Suppressor macrophage treated with lipopolysaccharide for 4 hours (primary cell): ENCODE measurements around the gene PPM1A.
A peak's percentile ranks its signal among the peaks of the same experiment; 100 is the strongest.
"Not testable (repeated sequence)": the region's sequence is repeated elsewhere in the genome, so short reads cannot be mapped to it uniquely, and the experiment has no call there.

ENCODE experiments used
- DNase-seq: peaks from one replicate; pipeline ENCODE4 v3.0.0-alpha.2; 2020

PPM1A gene

DNA sequence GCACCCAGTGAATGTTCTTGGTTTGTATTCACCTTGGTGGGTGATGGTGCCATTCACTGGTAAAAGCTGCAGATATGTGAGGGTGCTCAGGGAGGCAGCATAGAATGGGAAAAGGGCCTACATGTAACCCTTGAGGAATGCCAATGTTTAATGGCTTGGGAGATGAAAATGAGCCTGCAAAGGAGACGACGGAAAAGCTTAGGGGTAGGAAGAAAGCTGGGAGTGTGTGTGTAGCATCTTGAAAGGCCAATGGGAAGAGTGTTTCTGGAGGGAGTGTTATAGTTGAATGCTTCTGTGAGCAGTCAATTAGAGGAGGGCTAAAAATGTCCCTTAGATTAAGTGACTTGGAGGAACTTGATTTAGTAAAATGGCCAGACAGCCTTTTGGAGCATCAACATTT lies 24.9 kb downstream of the PPM1A start:
- DNase-seq = no peak

DNA sequence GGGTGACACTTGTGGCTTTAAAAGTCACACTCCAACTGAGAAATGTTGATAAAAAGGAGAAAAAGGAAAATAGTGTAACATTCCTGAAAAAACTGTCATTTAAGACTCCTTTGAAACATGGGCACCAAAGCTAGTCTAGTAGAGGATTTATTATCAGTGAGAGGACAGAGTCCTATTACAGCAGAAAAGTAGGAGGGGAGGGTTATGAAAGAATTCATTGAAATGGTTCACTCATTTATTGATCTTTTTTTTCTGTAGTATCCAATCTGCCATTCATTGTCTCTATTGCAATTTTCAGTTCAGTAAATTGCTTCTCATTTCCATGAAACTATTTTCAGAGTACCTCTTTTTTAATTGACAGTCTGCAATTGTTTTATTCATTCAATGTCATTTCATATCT lies 25.4 kb downstream of the PPM1A start:
- no peak for DNase-seq

DNA sequence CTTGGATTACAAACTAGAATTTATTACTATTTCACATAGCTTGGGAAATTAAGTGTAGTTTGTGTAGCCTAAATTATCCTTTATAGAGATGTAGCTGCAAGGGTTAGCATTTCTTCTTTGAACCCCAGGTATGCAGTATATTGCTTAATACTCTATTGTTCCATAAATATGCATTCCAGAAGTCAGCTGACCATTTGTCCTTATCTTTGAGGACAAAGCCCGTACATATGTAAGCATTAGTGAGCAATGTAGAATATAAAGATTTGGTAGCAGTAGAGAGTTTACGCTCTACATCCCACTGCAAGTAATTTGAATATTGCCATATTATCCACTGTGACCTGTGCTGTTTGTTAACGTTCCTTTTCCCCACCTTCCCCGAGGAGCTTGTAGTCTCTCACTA lies 26.9 kb downstream of the PPM1A start:
- DNase-seq = no peak

DNA sequence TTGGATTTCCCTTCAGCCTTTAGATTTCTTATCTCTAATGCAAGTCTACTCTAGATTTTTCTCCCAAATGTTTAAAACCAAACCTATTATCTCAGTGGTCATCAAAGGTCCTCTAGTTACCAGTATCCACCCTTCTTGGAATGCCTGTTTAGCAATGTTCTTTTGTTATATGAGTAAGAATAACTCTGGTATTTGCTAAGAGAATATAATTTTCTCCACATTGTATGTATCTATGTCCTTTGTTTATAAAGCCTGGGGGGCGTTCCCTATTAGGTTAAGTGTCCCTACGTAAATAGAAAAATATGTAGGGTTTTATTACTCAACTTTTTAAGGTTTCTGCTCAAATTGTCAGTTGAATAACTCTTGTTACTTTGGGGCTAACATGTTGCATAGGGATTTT lies 27.3 kb downstream of the PPM1A start:
- no peak for DNase-seq

DNA sequence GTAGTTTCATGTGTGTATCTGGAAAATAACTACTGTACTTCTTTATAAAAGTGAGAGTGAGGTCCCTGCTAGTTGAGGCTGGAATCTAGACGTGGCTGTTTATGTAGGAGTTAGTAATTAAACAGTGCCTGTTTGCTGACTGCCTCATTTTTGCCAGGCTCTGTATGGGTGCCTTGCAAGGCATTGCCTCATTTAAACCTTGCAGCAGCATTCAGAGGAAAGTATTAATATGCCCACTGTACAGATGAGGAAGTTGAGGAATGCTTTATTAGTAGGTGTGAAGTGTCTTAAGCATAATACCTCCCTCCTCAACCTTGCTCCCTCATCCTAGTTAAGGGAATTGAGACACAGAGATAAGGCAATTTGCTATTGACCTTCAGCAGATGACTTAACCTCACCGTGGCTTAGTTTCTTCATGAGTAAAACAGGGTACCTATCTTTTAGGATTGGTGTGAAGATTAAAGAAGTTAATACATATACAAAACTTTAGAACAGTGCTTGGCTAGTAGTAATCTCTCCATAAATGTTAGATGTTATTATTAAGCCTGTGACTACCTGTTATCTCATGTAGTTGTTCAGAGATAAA lies 28.7 kb downstream of the PPM1A start:
- DNase-seq = no peak

DNA sequence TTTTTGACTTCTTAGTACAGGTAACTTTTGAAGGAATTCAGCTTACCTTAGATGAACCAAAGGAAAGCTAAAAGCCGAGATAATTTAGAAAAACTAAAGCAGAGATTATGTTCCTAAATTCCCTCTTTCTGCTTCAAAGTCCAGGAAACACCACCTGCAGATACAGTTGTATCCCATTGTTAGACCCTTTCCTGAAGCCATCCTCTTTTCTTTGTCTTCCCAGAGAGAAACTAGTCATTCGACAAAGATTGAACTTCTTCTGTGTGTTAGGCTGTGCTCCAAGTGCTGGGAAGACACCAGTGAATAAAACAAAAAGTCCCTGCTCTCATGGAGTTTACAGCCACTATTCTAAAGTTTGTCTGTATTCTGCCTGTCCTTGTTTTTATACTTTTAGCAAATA lies 29.3 kb downstream of the PPM1A start:
- DNase-seq = no peak

DNA sequence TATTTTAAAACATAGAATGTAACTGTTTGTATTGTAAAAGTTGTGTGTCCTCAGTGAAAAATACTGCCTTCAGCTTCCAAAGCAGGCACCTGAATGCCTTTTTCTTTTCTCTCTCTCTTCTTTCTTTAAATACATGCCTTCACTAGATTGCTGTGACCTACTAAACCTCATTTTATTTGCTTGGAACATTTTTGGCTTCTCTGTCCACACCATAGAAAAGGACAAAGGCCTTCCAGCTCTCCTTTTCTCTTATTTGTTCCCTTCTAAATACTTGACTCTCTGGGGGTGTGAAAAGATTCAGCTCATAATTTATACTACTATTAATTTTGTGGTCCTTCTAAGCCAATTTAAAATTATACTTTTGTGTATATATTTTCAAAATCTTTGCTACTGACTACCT lies 38.4 kb downstream of the PPM1A start:
- DNase-seq = no peak

DNA sequence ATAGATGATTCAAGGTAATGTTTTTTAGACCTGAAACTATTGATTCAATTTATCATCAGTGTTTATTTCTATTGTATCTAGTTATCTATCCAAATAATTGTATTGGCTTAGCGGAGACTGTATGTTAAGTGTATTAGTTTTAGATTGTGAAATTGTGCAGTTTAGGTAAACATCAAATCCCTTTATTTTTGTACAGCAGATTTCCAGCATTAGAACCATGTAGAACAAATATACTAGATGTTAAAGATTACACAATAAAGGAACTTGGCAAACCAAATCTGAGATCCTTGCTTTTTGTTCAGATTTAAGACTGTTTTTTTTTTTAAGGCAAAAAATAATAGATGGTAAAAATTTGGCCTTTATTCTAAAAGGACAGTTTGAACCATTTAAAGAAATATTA lies 39.3 kb downstream of the PPM1A start:
- no peak for DNase-seq

DNA sequence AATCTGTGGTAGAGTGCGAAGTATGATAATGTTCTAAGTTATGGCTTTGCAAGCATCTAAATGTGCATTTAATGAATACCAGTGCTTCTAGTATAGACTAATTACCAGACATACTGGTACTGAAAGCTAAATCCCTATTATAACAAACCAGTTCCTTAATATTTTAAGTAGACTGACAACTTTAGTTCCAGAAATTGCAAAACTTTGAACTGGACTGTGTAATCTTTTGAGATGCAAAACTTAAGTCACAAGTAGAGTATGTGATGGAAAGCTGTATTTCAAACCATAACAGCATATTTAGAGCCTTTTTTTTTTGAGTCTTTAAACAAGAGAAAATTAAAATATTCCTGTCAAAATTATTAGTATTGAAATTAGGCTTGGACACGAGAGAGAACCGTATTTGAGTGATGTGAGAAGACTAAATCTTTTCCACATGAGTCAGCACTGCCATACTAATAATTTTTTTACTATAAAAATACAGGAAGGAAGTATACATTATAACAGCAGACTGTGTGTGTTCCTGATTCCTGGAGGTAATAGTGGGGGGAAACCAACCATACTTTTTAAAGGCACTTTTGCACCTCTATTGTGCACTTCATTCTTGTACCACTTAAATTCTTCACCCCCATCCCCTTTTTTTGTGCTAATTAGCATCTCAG lies 45.5 kb downstream of the PPM1A start:
- DNase-seq = peak; percentile 15

DNA sequence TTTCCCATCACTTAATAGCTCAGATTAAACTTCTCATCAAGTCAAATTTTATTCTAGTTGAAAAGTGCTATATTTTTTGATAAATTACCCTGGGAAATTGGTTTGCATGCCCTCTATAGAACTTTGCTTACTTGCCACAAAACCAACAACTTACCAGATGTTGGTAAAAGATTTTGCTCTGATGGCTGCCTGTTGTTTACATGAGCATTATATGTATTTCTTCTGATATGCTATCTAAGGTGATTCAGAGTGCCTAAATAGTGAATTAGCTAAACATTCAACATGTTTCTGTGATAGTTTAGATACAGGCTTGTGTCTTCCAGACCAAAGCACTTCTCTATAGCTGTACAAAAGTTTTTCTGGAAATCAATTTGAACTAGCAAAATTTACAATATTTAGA lies 51.0 kb downstream of the PPM1A start:
- DNase-seq = no peak

DNA sequence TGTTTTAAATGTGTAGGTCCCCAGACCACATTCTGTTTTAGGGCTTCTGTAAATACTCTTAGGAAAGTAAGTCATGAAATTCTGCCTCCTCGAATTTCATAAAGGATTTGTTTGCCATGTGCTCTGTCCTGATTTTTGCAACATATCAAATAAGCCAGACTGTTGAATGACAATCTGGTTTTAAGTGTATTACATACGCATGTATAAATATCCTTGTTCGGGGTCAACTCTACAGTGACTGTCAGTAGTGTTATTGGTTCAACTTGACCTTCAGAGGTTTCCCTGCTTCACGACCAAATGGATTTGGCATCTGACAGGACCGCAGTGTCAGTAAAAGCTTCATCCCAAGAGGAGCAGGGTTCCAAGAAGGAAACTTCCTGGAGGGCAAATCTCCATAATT lies 52.7 kb downstream of the PPM1A start:
- no peak for DNase-seq

DNA sequence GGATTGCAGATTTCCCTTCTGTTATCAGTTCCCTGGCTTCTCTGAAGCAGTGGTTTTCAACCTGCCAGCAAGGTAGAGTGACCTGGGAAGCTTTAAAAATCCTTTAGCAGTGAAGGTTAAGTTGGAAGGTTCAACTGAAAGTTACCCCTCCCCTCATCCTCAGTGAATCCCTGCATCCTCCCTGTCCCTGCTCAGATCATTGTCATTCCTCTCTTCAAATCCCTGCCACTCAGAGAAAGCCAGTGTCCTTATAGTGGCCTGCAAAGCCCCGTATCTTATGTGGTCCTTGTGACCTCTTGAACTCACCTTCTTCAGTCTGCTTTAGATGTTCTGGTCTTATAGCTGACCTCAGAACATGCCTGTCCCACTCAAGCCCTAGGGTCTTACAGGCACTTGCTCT lies 53.6 kb downstream of the PPM1A start:
- DNase-seq = no peak

DNA sequence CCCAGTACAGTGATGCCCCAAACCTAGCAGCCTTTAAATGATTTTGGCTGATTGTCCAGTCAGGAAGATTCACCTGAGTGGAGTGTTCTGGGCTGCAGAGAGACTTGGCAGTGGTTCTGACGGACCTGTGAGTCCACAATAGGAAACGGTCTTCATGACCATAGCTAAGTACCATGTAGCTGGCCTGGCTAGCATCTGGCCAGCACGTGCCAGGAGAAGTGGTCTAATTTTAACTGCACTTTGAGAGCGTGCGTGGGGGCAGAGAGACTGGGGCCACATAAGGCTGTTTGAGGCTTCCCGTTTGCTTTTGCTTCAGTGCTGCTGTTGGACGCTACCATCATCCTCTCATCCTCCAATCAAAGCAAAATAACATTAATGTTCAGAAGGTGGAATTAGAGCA lies 54.7 kb downstream of the PPM1A start:
- DNase-seq = no peak

DNA sequence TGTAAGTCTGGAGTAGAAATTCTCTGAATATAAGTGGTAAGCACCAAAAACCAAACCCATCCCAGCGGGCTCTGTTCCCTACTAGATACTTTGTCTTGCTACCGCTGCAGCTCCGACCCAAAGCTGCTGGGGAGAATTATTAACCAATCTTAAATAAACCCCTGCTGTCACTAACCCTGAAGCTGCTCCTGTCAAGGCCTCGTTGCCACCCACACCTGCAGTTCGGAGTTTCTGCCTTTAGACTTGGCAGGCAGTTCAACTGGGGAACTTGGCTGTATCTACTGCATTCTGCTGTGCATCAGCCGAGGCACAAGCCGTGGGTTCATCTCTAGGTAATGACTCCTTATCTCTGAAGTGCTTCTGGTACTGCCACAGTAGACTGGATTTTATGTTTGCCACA lies 55.5 kb downstream of the PPM1A start:
- DNase-seq = no peak

DNA sequence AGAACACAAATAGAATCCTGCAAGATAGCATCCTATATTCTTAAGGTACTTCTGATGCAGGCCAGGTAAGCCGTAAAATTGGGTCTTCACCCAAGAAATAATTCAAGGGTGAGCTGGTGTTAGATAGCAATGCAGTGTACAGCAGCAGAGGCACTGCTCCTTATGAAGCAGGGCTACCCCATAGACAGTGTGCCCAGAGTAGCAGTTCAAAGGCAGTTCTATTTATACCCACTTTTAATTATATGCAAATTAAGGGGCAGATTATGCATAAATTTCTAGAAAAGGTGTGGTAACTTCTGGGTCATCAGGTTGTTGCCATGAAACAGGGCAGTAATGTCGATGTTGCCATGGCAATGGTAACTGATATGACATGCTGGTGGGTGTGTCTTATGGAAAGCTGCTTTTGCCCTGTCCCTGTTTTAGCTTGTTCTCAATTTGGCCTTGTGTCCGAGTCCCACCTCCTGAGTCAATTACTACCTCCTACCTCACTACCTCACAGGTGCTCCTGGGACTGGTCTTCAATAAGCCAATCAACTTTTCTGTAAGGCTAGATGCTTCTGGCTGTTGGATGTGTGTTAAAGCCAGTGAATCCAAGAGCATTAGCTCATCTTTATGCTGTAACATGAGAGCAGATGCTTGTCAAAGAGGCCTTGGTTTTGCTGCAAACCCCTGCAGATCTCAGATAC lies 61.0 kb downstream of the PPM1A start:
- no peak for DNase-seq

DNA sequence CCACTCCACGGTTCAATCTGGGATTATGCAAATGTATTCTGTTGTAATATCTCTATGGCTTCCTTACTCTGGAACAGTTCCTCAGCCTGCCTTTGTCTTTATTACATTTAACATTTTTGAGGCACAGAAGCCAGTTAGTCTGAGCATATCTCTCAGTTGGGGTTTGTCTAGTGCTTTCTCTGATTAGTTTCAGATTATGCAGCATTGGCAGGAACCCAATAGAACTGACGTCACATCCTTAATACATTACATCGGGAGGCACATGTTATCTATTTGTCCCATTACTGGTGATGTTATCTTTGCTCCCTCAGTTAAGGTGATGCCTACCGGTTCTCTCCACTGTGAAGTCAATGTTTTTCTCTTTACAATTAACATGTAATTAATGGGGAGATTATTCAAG lies 62.4 kb downstream of the PPM1A start:
- DNase-seq = no peak

DNA sequence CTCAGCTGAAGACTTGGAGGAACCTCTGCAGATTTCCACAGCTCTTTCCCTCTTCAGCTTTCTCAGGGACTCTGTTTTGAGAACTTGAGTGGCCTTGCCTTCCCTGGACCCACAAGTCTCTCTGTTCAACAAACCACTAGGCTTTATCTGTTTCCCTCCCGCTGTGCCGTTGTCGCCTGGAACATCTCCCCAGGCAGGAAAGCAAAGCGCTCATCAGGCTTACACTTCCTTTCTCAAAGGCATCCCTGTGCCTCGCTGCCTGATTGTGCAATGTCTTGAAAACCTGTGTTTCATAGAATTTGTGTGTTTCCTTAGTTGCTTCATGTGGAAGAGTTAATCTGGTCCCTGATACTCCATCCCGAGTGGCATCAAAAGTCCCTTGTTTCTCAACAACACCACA lies 64.1 kb downstream of the PPM1A start:
- no peak for DNase-seq

DNA sequence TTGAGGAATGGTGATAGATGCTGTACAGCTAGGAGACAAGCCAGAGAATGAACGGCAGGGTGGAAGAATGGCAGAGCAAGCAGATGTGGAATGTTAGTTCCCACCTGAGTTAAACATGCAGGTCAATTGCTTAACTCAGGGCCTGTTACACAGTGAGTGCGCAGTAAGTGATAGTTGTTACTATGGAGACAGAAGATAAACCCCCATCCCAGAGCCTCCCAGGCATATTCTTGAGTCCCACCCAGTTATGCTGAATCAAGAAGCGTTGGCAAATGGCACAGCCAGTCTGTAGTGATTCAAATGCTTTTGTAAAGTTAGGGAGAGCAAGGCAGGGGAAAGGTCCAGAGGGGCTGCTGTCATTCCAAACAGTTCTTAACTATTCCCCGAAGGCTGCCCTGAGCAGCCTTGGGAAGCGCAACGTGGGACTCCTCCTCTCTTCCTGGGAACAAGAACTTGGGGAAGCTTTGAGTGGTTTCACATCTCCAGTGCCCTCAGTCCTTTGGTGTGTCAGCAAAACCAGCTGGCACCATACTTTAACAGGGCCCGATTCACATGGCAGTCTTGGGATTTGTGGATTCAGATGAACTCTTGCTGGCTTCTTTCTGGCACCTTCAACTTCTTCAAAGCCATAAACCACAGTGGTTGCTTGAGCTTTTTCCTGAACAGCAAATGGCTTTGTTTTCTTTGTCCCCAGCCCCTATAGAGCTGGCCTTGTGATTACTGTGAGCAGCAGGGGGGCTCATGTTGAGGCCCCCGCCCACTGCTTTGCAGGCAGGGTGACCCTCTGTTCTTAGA lies 66.4 kb downstream of the PPM1A start:
- no peak for DNase-seq

DNA sequence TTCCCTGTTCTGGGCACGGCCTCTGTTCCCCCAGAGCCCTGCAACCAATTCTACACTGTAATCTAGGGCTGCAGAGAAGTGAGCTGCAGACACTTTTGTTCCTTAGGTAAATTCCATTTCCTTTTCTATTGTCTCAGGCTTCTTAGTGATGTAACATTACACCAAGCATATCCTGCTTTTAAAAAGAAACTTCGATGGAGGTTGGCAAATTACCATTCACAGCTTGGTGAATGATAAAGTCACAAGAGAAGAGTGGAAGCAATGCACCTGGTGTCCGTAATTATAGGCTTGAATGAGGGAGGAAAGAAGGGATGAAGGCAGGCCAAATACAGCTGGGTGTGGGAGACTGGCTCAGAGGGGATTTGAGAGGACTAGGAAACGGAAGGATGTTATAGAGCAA lies 68.6 kb downstream of the PPM1A start:
- no peak for DNase-seq

DNA sequence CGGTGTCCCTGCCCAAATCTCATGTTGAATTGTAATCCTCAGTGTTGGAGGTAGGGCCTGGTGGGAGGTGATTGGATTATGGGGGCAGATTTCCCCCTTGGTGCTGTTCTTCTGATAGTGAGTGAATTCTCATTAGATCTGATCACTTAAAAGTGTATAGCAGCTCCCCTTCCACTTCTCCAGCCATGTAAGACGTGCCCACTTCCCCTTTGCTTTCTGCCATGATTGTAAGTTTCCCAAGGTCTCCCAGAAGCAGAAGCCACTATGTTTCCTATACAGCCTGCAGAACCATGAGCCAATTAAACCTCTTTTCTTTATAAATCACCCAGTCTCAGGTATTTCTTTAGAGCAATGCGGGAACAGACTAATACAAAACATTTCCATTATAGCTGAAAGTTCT lies 71.8 kb downstream of the PPM1A start:
- DNase-seq = not testable (repeated sequence)

DNA sequence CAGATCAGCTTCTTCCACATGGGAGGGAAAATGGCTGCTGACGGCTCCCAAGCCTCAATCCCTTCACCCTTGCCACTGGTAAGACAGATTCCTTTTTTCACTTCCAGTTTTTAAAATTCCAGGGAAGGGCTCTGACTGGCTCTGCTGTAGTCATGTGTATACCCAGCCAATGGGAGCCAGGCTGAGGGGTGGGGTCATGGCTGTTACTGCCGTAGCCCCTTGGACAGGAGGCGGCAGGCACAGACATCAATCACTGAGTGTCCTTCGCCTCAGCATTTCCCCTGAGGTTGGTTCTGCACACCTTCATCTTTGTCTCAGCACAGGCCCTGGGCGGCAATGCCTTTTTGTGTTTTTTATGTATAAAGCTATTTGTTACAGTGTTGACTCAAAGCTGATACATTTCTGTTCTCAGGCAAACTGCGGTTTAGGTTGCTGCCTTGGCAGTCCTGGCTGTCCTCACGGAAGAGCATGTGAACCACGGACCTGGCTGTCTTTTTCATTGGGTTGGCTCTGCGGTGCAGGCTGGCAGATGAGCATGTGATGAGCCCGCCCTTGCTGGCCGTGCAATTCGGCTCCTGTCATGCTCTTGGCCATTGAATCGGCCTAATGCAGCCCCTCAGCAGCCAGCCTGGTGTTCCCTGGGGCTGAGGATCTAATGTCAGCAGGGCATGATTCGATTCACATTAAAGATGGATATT lies 74.3 kb downstream of the PPM1A start:
- DNase-seq = no peak

DNA sequence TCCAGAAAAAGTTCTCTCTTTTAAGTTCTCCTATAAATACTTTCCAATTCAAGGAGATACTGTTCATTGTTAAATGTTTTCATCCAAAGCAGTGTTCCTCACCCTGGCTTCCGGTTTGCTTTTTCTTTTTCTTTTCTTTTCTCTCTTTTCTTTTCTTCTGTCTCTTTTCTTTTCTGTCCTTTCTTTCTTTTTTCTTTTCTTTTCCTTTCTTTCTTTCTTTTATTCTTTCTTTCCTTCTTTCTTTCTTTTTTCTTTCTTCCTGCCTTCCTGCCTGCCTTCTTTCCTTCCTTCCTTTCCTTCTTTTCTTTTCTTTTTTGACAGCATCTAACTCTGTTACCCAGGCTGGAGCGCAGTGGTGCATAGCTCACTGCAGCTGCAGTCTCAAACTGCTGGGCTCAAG lies 75.8 kb downstream of the PPM1A start:
- no peak for DNase-seq

DNA sequence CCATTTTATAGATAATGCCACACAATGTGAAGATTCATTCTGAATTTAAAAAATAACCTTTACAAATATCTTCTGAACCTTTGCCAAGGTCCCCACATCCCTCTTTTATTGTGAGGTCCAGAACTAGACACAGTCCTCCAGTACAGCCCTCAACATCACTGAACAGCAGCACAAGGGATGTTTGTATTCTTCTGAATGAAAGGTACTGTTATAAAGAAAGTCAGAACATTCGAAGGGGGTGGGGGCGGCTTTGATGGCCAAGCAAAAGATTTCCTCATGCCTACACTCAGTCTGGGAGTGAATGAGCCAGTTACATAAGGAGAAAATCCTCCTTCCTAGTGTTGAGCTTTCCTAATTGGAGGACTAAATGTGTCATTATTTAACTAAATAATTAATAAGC lies 77.3 kb downstream of the PPM1A start:
- DNase-seq = no peak
